ENCODE data around the gene TFPI.

The TFPI gene

GRCh38 chr2:187500585-187501359, 53.5 kb downstream of the TFPI start:
- peak; percentile 73 to 79 for DNase-seq (ENCODE audit: low read depth in 2 of 2)
- peak; percentile 13 for TF ChIP-seq CTCF (IDR thresholded peaks at IDR 0.05; ENCODE audit: low read depth, low read length)
- H3K4me3 ChIP-seq (replicated peaks in 1 of 2; ENCODE audit: low read depth in 2 of 2, low read length in 2 of 2): no peak overlapping the region

DNA sequence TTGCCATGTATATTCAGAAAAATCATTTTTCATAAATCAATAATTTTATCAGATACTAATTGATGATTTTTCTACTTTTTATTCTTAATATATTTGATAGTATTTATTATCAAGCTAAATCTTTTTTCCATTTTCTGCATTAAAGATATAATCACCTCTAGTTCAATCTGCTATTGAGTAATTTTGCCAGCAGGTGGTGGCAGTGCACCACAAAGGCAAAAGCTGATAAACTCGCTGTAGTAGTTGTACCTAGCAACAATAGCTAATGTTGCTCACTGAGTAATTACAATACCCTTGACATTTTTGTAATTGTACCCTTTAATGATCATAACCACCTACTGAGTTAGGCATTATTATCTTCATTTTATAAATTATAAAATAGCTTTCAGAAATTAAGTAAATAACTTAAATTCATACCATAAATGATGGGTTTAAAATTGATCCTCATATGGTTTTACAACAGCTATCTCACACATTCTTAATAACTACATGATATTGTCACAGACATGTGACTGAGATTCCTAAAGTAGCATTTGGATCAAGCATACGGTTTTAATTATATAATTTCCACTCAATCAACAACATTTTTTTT, 54.2 kb downstream of the TFPI start:
- peak; percentile 76 to 79 for DNase-seq (ENCODE audit: low read depth in 2 of 2)
- no peak overlapping the region for H3K4me3 ChIP-seq (replicated peaks in 1 of 2; ENCODE audit: low read depth in 2 of 2, low read length in 2 of 2)
- TF ChIP-seq CTCF (IDR thresholded peaks at IDR 0.05; ENCODE audit: low read depth, low read length): peak; percentile 75

GRCh38 chr2:187497858-187498463, 56.3 kb downstream of the TFPI start:
- no peak overlapping the region for H3K4me3 ChIP-seq (replicated peaks in 1 of 2; ENCODE audit: low read depth in 2 of 2, low read length in 2 of 2)
- peak; percentile 27 to 43 for DNase-seq (ENCODE audit: low read depth in 2 of 2)
- peak; percentile 36 for TF ChIP-seq CTCF (IDR thresholded peaks at IDR 0.05; ENCODE audit: low read depth, low read length)

GRCh38 chr2:187497140-187497539, 57.1 kb downstream of the TFPI start:
- DNase-seq (ENCODE audit: low read depth in 2 of 2): no peak
- no peak for TF ChIP-seq CTCF (IDR thresholded peaks at IDR 0.05; ENCODE audit: low read depth, low read length)
- no peak overlapping the region for H3K4me3 ChIP-seq (replicated peaks in 1 of 2; ENCODE audit: low read depth in 2 of 2, low read length in 2 of 2)

- H3K4me3 ChIP-seq (replicated peaks in 1 of 2; ENCODE audit: low read depth in 2 of 2, low read length in 2 of 2): no peak overlapping the region
- no peak for DNase-seq (ENCODE audit: low read depth in 2 of 2)
- TF ChIP-seq CTCF (IDR thresholded peaks at IDR 0.05; ENCODE audit: low read depth, low read length): no peak
These were observed 58.9 kb downstream of the TFPI start for GRCh38 chr2:187495324-187495723.

GRCh38 chr2:187493877-187494568, 60.2 kb downstream of the TFPI start:
- TF ChIP-seq CTCF (IDR thresholded peaks at IDR 0.05; ENCODE audit: low read depth, low read length): no peak
- no peak overlapping the region for H3K4me3 ChIP-seq (replicated peaks in 1 of 2; ENCODE audit: low read depth in 2 of 2, low read length in 2 of 2)
- DNase-seq (ENCODE audit: low read depth in 2 of 2): no peak
